ENCODE measurements around the gene PDZD7.
"Not testable (repeated sequence)": the region's sequence is repeated elsewhere in the genome, so short reads cannot be mapped to it uniquely, and the experiment has no call there.

PDZD7 gene

GRCh38 chr10:101040851-101041250 lies 9.9 kb upstream of the PDZD7 start:
- DNase-seq (ENCODE audit: low read depth in 2 of 2) = no peak

GRCh38 chr10:101040061-101040460 lies 9.1 kb upstream of the PDZD7 start:
- DNase-seq (ENCODE audit: low read depth in 2 of 2) = no peak

- DNase-seq (ENCODE audit: low read depth in 2 of 2) = no peak
Observed at GRCh38 chr10:101038484-101038883, 7.6 kb upstream of the PDZD7 start.

- no peak for DNase-seq (ENCODE audit: low read depth in 2 of 2)
Observed at GRCh38 chr10:101036726-101037125, 5.8 kb upstream of the PDZD7 start.

- DNase-seq (ENCODE audit: low read depth in 2 of 2) = no peak
Observed at GRCh38 chr10:101035916-101036702, 5.2 kb upstream of the PDZD7 start.

GRCh38 chr10:101035314-101035713 lies 4.4 kb upstream of the PDZD7 start:
- no peak for DNase-seq (ENCODE audit: low read depth in 2 of 2)

- DNase-seq (ENCODE audit: low read depth in 2 of 2) = not testable (repeated sequence)
Observed at GRCh38 chr10:101034404-101034803, 3.5 kb upstream of the PDZD7 start.

- no peak for DNase-seq (ENCODE audit: low read depth in 2 of 2)
Observed at GRCh38 chr10:101033276-101033675, 2.3 kb upstream of the PDZD7 start.

GRCh38 chr10:101032637-101033224 lies 1.8 kb upstream of the PDZD7 start:
- peak; percentile 45 to 59 for DNase-seq (ENCODE audit: low read depth in 2 of 2)

- DNase-seq (ENCODE audit: low read depth in 2 of 2) = peak; percentile 52 to 67
Observed at GRCh38 chr10:101031796-101032636, 1.1 kb upstream of the PDZD7 start.

- DNase-seq (ENCODE audit: low read depth in 2 of 2) = no peak
Observed at GRCh38 chr10:101030496-101031127, 317 bp downstream of the PDZD7 start.

GRCh38 chr10:101029520-101030295 lies 1.2 kb downstream of the PDZD7 start:
- no peak for DNase-seq (ENCODE audit: low read depth in 2 of 2)

GRCh38 chr10:101028446-101029337 lies 2.2 kb downstream of the PDZD7 start:
- no peak for DNase-seq (ENCODE audit: low read depth in 2 of 2)

- no peak for DNase-seq (ENCODE audit: low read depth in 2 of 2)
Observed at GRCh38 chr10:101027106-101027720, 3.7 kb downstream of the PDZD7 start.

GRCh38 chr10:101022967-101023705 lies 7.8 kb downstream of the PDZD7 start:
- no peak for DNase-seq (ENCODE audit: low read depth in 2 of 2)

- DNase-seq (ENCODE audit: low read depth in 2 of 2) = no peak
Observed at GRCh38 chr10:101021692-101022251, 9.2 kb downstream of the PDZD7 start.

- no peak for DNase-seq (ENCODE audit: low read depth in 2 of 2)
Observed at GRCh38 chr10:101021239-101021638, 9.7 kb downstream of the PDZD7 start.

- DNase-seq (ENCODE audit: low read depth in 2 of 2) = no peak
Observed at GRCh38 chr10:101020427-101021075, 10.4 kb downstream of the PDZD7 start.

- DNase-seq (ENCODE audit: low read depth in 2 of 2) = no peak
Observed at GRCh38 chr10:101019440-101019703, 11.6 kb downstream of the PDZD7 start.

All from stimulated activated CD8-positive, alpha-beta memory T cell treated with anti-CD3 and anti-CD28 coated beads, Interleukin-15, amount 100 ng/mL, for 4 hours (primary cell).